Measurements from ENCODE around the gene CHD8.

CHD8 gene

DNA sequence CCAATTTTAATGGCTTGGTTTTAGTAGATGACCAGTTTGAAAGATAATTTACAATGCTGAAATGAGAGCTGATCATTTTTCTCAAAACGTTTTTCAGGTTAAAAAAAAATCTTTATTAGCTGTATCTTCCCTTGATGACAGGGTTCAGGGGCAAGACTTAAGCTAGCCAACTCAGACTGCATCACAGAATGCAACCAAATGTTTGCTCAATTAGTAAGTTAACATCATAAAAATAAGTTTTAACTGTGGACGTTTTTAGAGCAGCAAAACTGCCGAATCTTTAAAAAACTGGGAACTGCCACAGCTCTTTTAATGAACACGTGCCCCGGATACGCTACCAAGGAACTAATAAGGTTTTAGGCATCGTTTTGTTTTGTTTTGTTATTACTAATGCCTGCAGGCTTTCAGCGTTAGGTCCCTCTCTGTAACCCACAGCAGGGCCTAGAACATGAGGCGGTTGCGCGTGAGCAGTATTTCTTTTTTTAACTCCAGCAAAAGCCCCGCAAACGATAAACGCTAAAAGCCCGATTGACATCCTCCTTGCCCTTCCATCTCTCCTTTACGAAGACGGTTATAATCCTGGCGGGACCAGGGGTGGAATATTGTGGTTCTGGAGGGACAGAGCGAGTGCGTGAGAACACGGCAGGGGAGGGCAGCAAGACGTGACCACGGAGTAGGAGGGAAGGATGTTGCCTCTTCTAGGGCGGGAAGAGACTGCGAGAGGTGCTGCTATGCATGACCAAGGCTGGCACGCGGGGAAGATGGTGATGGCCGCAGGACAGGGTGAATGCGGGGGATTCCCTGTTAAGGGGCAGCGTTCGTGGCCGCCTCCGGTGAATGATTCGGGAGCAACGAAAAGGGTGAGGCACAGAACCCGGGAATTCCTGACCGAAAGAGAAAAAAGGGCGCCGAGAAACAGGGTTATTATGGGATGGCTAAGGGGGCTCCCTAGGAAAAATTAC is 72.8 kb downstream of the CHD8 start:
- no peaks in the 10 kb centered on the region for H3F3A ChIP-seq (ENCODE audit: low read depth)
- no peaks in the 10 kb centered on the region; the same call in 1 of the 2 replicates for H3K36me3 ChIP-seq (ENCODE audit: insufficient read depth, low read length)
- peak overlapping the region; percentile 95 for H3K9ac ChIP-seq (ENCODE audit: low read depth, low read length, poor library complexity, severe bottlenecking)
- peaks cover 53% of the 10 kb centered on the region for H4K20me1 ChIP-seq (ENCODE audit: insufficient read depth, low read length, poor library complexity, severe bottlenecking)
- peak overlapping the region; percentile 85 for H3K4me3 ChIP-seq (ENCODE audit: low read length, poor library complexity, severe bottlenecking)
- H3K9me3 ChIP-seq (ENCODE audit: insufficient read depth, low read depth, low read length) = no peaks in the 10 kb centered on the region
- peaks cover 41% of the 10 kb centered on the region for H3K4me1 ChIP-seq (ENCODE audit: insufficient read depth, low read length, poor library complexity, severe bottlenecking)
- no peaks in the 10 kb centered on the region for H3K27me3 ChIP-seq (ENCODE audit: insufficient read depth, low read length, poor library complexity, severe bottlenecking)
- peak overlapping the region; percentile 71 for H3K4me2 ChIP-seq (ENCODE audit: low read depth, low read length, poor library complexity, severe bottlenecking)
- no peaks in the 10 kb centered on the region for H3K9me2 ChIP-seq (replicated peaks; ENCODE audit: low read depth, low read length)
- TF ChIP-seq, protein P1, sequence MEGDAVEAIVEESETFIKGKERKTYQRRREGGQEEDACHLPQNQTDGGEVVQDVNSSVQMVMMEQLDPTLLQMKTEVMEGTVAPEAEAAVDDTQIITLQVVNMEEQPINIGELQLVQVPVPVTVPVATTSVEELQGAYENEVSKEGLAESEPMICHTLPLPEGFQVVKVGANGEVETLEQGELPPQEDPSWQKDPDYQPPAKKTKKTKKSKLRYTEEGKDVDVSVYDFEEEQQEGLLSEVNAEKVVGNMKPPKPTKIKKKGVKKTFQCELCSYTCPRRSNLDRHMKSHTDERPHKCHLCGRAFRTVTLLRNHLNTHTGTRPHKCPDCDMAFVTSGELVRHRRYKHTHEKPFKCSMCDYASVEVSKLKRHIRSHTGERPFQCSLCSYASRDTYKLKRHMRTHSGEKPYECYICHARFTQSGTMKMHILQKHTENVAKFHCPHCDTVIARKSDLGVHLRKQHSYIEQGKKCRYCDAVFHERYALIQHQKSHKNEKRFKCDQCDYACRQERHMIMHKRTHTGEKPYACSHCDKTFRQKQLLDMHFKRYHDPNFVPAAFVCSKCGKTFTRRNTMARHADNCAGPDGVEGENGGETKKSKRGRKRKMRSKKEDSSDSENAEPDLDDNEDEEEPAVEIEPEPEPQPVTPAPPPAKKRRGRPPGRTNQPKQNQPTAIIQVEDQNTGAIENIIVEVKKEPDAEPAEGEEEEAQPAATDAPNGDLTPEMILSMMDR (conservative IDR thresholded peaks at IDR 0.05; ENCODE audit: low read length) = no peak
- TF ChIP-seq EZH2phosphoT487 (IDR thresholded peaks at IDR 0.05; ENCODE audit: borderline replicate concordance) = no peak
- H3K79me2 ChIP-seq (ENCODE audit: insufficient read depth, low read length) = peaks cover 57% of the 10 kb centered on the region
- H2AFZ ChIP-seq (ENCODE audit: low read length) = peak overlapping the region; percentile 84

DNA sequence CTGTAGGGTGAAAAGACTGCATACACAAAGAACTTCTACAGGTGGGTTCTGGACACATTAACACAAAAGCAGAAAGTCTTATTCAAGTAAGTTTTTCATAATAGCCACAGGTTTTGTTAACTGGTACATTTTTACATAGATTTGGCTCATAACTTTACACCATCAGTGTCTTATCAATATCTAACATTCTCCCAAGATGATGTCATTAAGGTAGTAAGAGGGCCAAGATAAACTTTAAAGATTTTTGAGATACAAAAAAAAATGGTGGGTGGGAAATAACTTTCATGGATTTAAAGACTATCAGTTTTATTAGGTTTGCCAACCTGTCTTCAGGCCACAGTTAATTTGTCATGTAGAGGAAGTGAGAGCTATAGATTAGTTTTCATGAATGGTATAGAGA is 73.8 kb downstream of the CHD8 start:
- Histone ChIP-seq H3K36me3 (ENCODE audit: insufficient read depth, low read length) (no peaks in the 10 kb centered on the region; the same call in 1 of the 2 replicates), H4K20me1 (ENCODE audit: insufficient read depth, low read length, poor library complexity, severe bottlenecking) (peaks cover 63% of the 10 kb centered on the region), H3K4me1 (ENCODE audit: insufficient read depth, low read length, poor library complexity, severe bottlenecking) (peaks cover 50% of the 10 kb centered on the region), H2AFZ (ENCODE audit: low read length) (no peak overlapping the region), H3K9ac (ENCODE audit: low read depth, low read length, poor library complexity, severe bottlenecking) (peak overlapping the region; percentile 95), H3K79me2 (ENCODE audit: insufficient read depth, low read length) (peaks cover 68% of the 10 kb centered on the region), H3K27me3 (ENCODE audit: insufficient read depth, low read length, poor library complexity, severe bottlenecking) (no peaks in the 10 kb centered on the region), H3K9me2 (replicated peaks; ENCODE audit: low read depth, low read length) (no peaks in the 10 kb centered on the region), H3K4me3 (ENCODE audit: low read length, poor library complexity, severe bottlenecking) (peak overlapping the region; percentile 85), H3K4me2 (ENCODE audit: low read depth, low read length, poor library complexity, severe bottlenecking) (peak overlapping the region; percentile 71), H3F3A (ENCODE audit: low read depth) (no peaks in the 10 kb centered on the region), H3K9me3 (ENCODE audit: insufficient read depth, low read depth, low read length) (no peaks in the 10 kb centered on the region)
- no peak for TF ChIP-seq EZH2phosphoT487 (IDR thresholded peaks at IDR 0.05; ENCODE audit: borderline replicate concordance)
- TF ChIP-seq, protein P1 (conservative IDR thresholded peaks at IDR 0.05; ENCODE audit: low read length) = no peak

DNA sequence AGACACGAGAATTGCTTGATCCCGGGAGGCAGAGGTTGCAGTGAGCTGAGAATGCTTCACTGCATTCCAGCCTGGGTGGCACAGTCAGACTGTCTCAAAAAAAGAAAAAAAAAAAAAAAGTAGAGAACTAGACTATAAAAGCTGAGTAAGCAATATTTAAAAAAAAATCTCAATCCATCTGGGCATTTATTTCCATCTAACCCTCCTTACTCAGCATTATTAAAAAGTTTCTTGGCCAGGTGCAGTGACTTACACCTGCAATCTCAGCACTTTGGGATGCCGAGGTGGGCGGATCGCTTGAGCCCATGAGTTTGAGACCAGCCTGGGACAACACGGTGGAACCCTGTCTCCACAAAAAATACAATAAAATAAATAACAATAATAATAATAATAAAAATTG is 76.6 kb downstream of the CHD8 start:
- Histone ChIP-seq H3K9me2 (replicated peaks; ENCODE audit: low read depth, low read length) (no peaks in the 10 kb centered on the region), H3K4me3 (ENCODE audit: low read length, poor library complexity, severe bottlenecking) (no peak overlapping the region), H3K9ac (ENCODE audit: low read depth, low read length, poor library complexity, severe bottlenecking) (peak overlapping the region; percentile 39), H3K4me2 (ENCODE audit: low read depth, low read length, poor library complexity, severe bottlenecking) (peak overlapping the region; percentile 56), H3K36me3 (ENCODE audit: insufficient read depth, low read length) (no peaks in the 10 kb centered on the region), H2AFZ (ENCODE audit: low read length) (no peak overlapping the region), H3K27me3 (ENCODE audit: insufficient read depth, low read length, poor library complexity, severe bottlenecking) (no peaks in the 10 kb centered on the region), H3K9me3 (ENCODE audit: insufficient read depth, low read depth, low read length) (no peaks in the 10 kb centered on the region), H3K4me1 (ENCODE audit: insufficient read depth, low read length, poor library complexity, severe bottlenecking) (peaks cover 47% of the 10 kb centered on the region), H4K20me1 (ENCODE audit: insufficient read depth, low read length, poor library complexity, severe bottlenecking) (peaks cover 75% of the 10 kb centered on the region), H3F3A (ENCODE audit: low read depth) (no peaks in the 10 kb centered on the region), H3K79me2 (ENCODE audit: insufficient read depth, low read length) (peaks cover 95% of the 10 kb centered on the region)
- TF ChIP-seq EZH2phosphoT487 (IDR thresholded peaks at IDR 0.05; ENCODE audit: borderline replicate concordance) = no peak
- TF ChIP-seq, protein P1 (conservative IDR thresholded peaks at IDR 0.05; ENCODE audit: low read length) = no peak
